Cardiac fibroblast (primary cell): ENCODE results near the gene SEPTIN12.
A peak's percentile ranks its signal among the peaks of the same experiment; 100 is the strongest.
"Not testable (repeated sequence)": the region's sequence is repeated elsewhere in the genome, so short reads cannot be mapped to it uniquely, and the experiment has no call there.

Experiments
- DNase-seq, 2 donors: peaks; one replicate each; pipeline versions ENCODE4 v3.0.0 to v3.0.0-alpha.2; 2010; ENCODE audit warnings: low read depth in 2 of 2
- H3K4me3 ChIP-seq, 2 donors: replicated peaks in 1 of 2; 1 replicate in 1 of 2; 2 replicates in 1 of 2; pipeline ENCODE4 v1.5.1; 2011; ENCODE audit warnings: low read depth in 2 of 2, low read length in 2 of 2, mild to moderate bottlenecking in 2 of 2, moderate library complexity in 1 of 2
- TF ChIP-seq, protein P1 (sequence below): IDR thresholded peaks from one replicate; pipeline ENCODE4 v1.5.1; 2011; ENCODE audit warnings: low read depth, mild to moderate bottlenecking, low read length, inconsistent platforms

The SEPTIN12 gene

GRCh38 chr16:4744555-4745273, 43.4 kb downstream of the SEPTIN12 start:
- TF ChIP-seq, protein P1, sequence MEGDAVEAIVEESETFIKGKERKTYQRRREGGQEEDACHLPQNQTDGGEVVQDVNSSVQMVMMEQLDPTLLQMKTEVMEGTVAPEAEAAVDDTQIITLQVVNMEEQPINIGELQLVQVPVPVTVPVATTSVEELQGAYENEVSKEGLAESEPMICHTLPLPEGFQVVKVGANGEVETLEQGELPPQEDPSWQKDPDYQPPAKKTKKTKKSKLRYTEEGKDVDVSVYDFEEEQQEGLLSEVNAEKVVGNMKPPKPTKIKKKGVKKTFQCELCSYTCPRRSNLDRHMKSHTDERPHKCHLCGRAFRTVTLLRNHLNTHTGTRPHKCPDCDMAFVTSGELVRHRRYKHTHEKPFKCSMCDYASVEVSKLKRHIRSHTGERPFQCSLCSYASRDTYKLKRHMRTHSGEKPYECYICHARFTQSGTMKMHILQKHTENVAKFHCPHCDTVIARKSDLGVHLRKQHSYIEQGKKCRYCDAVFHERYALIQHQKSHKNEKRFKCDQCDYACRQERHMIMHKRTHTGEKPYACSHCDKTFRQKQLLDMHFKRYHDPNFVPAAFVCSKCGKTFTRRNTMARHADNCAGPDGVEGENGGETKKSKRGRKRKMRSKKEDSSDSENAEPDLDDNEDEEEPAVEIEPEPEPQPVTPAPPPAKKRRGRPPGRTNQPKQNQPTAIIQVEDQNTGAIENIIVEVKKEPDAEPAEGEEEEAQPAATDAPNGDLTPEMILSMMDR, result no peak
- no peak overlapping the region for H3K4me3 ChIP-seq
- DNase-seq, result no peak

DNA sequence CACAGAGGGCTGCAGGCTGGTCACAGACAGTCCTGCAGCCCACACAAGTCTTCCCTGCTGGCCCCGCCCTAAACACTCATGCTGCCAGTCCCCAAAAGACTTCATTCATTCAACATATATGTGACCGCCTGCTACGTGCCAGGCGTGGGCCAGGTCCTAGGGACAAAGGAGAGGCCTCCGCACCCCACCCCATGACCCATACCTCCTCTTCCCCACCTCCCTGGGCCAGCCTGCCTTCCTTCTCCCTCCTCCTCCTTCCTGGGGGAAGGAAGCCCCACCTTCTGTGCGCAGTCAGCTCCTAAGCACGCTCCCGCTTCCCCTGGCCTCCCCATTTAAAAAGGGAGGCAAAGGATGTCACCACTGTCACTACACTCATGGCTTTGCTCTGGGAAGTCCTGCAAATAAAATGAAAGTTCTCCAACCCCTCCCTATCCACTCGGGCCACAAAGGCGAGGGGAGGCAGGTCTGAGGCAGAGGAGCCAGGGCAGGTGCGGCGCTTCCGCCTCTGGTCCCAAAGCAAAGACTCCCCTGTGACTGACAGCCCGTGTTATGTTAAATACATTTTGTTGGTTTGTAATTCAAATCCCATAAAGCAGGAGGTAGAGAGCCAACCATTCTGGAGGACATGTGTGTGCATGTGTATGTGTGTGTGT, 44.8 kb downstream of the SEPTIN12 start:
- TF ChIP-seq, protein P1, result no peak
- peak overlapping the region in 1 of 2 donors; percentile 21 for H3K4me3 ChIP-seq
- DNase-seq, result peak in 1 of 2 donors; percentile 7

- H3K4me3 ChIP-seq, DNase-seq: not testable (repeated sequence)
These were observed 49.8 kb downstream of the SEPTIN12 start for GRCh38 chr16:4738370-4738769.

- TF ChIP-seq, protein P1, result no peak
- DNase-seq, result no peak
- H3K4me3 ChIP-seq, result no peak overlapping the region
These were observed 50.6 kb downstream of the SEPTIN12 start for GRCh38 chr16:4737545-4737944.

DNA sequence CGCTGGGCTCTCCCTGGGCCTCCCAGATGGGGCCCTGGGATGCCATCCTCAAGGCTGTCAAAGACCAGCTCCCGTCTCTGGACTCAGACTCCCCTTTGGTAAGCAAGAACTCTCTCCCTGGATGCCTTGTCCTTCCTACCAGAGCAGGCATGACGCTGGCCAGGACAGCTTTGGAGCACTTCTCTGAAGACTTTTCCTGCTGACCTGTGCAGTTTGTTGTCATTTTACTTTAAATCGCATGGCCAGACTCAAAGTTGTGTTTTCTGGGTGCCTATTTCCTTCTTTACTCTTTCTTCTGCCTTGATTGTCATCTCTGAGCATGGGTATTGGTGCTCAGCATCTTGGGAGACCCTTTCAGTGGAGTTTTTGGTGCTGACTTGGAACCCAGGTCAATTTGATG, 51.6 kb downstream of the SEPTIN12 start:
- DNase-seq, result no peak
- H3K4me3 ChIP-seq, result no peak overlapping the region
- TF ChIP-seq, protein P1, result no peak

- H3K4me3 ChIP-seq, result peak overlapping the region; percentile 97 to 98
- peak; percentile 81 to 88 for DNase-seq
- TF ChIP-seq, protein P1, result no peak
These were observed 53.2 kb downstream of the SEPTIN12 start for GRCh38 chr16:4734730-4735535.

- TF ChIP-seq, protein P1, result no peak
- DNase-seq, result peak; percentile 98
- peak within 1 kb of the TSS; percentile 97 to 98 for H3K4me3 ChIP-seq
These were observed 53.9 kb downstream of the SEPTIN12 start, which contains the start of the genes ANKS3 and DNAAF8 for GRCh38 chr16:4734063-4734729. Gene ANKS3 (minus strand): TSS chr16:4734271. CDS start chr16:4730149, 4,122 bp downstream. Gene DNAAF8 (plus strand): TSS chr16:4734537. CDS start chr16:4736515, 1,978 bp downstream.
